Chondrocyte (in vitro differentiated cells): Measurements from ENCODE around the gene SGCA. TPM values are rescaled to one million over a fixed set of nuclear protein-coding genes. Genes with fewer than 3 reads are reported as not detected.

Experiments
- DNase-seq: peaks from one replicate; pipeline ENCODE4 v3.0.0; 2021; ENCODE audit warnings: mixed read lengths, low spot score
- H3K27ac Mint-ChIP-seq: one replicate; pipeline ENCODE4 v1.8.0; 2021; ENCODE audit warnings: mild to moderate bottlenecking, moderate library complexity, mixed read lengths; ENCODE audit not compliant: unreplicated experiment
- H3K27me3 Mint-ChIP-seq: 2 replicates; pipeline ENCODE4 v1.8.0; 2021; ENCODE audit warnings: low read depth, mixed read lengths
- H3K36me3 Mint-ChIP-seq: 2 replicates; pipeline ENCODE4 v1.8.0; 2021; ENCODE audit warnings: low read depth, mixed read lengths
- H3K4me1 Mint-ChIP-seq: 2 replicates; pipeline ENCODE4 v1.8.0; 2021; ENCODE audit warnings: low read depth, mild to moderate bottlenecking, mixed read lengths
- H3K4me3 Mint-ChIP-seq: one replicate; pipeline ENCODE4 v1.8.0; 2021; ENCODE audit warnings: mild to moderate bottlenecking, moderate library complexity, mixed read lengths; ENCODE audit not compliant: unreplicated experiment
- H3K9me3 Mint-ChIP-seq: 2 replicates; pipeline ENCODE4 v1.8.0; 2021; ENCODE audit warnings: low read depth, mixed read lengths
- CTCF ChIP-seq: fragments of 200-600 bp; sonication (generic); IDR thresholded peaks from 2 replicates; pipeline ENCODE4 v1.5.0; 2021; ENCODE audit warnings: antibody characterized with exemption, mild to moderate bottlenecking, moderate library complexity
- total RNA-seq: library from RNA; stranded (reverse); gene quantifications from 3 replicates; pipeline ENCODE4 v1.2.1, GENCODE V29; 2021

The SGCA gene
- total RNA-seq, 1 donor from 2014 or later = 1.3 TPM

- Mint-ChIP-seq H3K4me3 (no peak overlapping the region), H3K36me3 (peaks cover 16% of the 10 kb centered on the region), H3K9me3 (no peaks in the 10 kb centered on the region), H3K27ac (no peak overlapping the region), H3K4me1 (peaks cover 53% of the 10 kb centered on the region), H3K27me3 (no peaks in the 10 kb centered on the region)
- DNase-seq = no peak
- TF ChIP-seq CTCF = no peak
Measured at GRCh38 chr17:50132104-50132794, 33.6 kb upstream of the SGCA start.

GRCh38 chr17:50133028-50133768 lies 32.6 kb upstream of the SGCA start:
- Mint-ChIP-seq H3K36me3 (peaks cover 25% of the 10 kb centered on the region), H3K4me3 (no peak overlapping the region), H3K9me3 (no peaks in the 10 kb centered on the region), H3K27ac (peak overlapping the region; percentile 61), H3K4me1 (peaks cover 43% of the 10 kb centered on the region), H3K27me3 (no peaks in the 10 kb centered on the region)
- TF ChIP-seq CTCF = no peak
- DNase-seq = no peak

GRCh38 chr17:50133769-50134099 lies 32.1 kb upstream of the SGCA start:
- H3K4me3 Mint-ChIP-seq = no peak overlapping the region
- H3K27me3 Mint-ChIP-seq = no peaks in the 10 kb centered on the region
- H3K9me3 Mint-ChIP-seq = no peaks in the 10 kb centered on the region
- H3K36me3 Mint-ChIP-seq = peaks cover 30% of the 10 kb centered on the region
- no peak for DNase-seq
- TF ChIP-seq CTCF = no peak
- H3K27ac Mint-ChIP-seq = peak overlapping the region; percentile 59
- peaks cover 38% of the 10 kb centered on the region for H3K4me1 Mint-ChIP-seq

GRCh38 chr17:50134206-50135110 lies 31.3 kb upstream of the SGCA start:
- Mint-ChIP-seq H3K36me3 (peaks cover 33% of the 10 kb centered on the region), H3K9me3 (no peaks in the 10 kb centered on the region), H3K27me3 (no peaks in the 10 kb centered on the region), H3K4me1 (peaks cover 35% of the 10 kb centered on the region), H3K4me3 (no peak overlapping the region), H3K27ac (peak overlapping the region; percentile 59)
- no peak for TF ChIP-seq CTCF
- no peak for DNase-seq
